Hepatocyte (in vitro differentiated cells): ENCODE measurements around the gene VMP1. TPM values are rescaled to one million over a fixed set of nuclear protein-coding genes. Genes with fewer than 3 reads are reported as not detected.
"Not testable (repeated sequence)": the region's sequence is repeated elsewhere in the genome, so short reads cannot be mapped to it uniquely, and the experiment has no call there.

Experiments
- DNase-seq: peaks from one replicate; pipeline ENCODE4 v3.0.0-alpha.2; 2016; ENCODE audit warnings: low spot score
- H2AFZ ChIP-seq: fragments of 200-600 bp; sonication (generic); 2 replicates; pipeline ENCODE4 v1.6.0; 2016; ENCODE audit warnings: antibody characterized with exemption, mild to moderate bottlenecking
- H3K27ac ChIP-seq: fragments of 200-600 bp; sonication (generic); 2 replicates; pipeline ENCODE4 v1.5.1; 2016; ENCODE audit warnings: mild to moderate bottlenecking
- H3K27me3 ChIP-seq: fragments of 200-600 bp; sonication (generic); 2 replicates; pipeline ENCODE4 v1.6.1; 2016
- H3K36me3 ChIP-seq: fragments of 200-600 bp; sonication (generic); replicated peaks from 2 replicates; pipeline ENCODE4 v1.5.1; 2016; ENCODE audit warnings: low read depth; ENCODE audit not compliant: insufficient read depth
- H3K4me1 ChIP-seq: fragments of 200-600 bp; sonication (generic); 2 replicates; pipeline ENCODE4 v1.5.1; 2016; ENCODE audit warnings: mild to moderate bottlenecking, moderate library complexity; ENCODE audit not compliant: insufficient read depth
- H3K4me2 ChIP-seq: fragments of 200-600 bp; sonication (generic); 2 replicates; pipeline ENCODE4 v1.6.0; 2016
- H3K4me3 ChIP-seq: fragments of 200-600 bp; sonication (generic); 2 replicates; pipeline ENCODE4 v1.5.1; 2016; ENCODE audit warnings: mild to moderate bottlenecking
- H3K79me2 ChIP-seq: fragments of 200-600 bp; sonication (generic); 2 replicates; pipeline ENCODE4 v1.6.0; 2017; ENCODE audit warnings: mild to moderate bottlenecking
- H3K9me2 ChIP-seq: fragments of 200-600 bp; sonication (generic); replicated peaks from 2 replicates; pipeline ENCODE4 v1.6.0; 2017; ENCODE audit warnings: mild to moderate bottlenecking; ENCODE audit not compliant: insufficient read depth
- H3K9me3 ChIP-seq: fragments of 200-600 bp; sonication (generic); 2 replicates; pipeline ENCODE4 v1.5.1; 2016; ENCODE audit warnings: low read depth, mild to moderate bottlenecking
- H4K20me1 ChIP-seq: fragments of 200-600 bp; sonication (generic); 2 replicates; pipeline ENCODE4 v1.6.0; 2016; ENCODE audit warnings: mild to moderate bottlenecking; ENCODE audit not compliant: insufficient read depth, poor library complexity, severe bottlenecking
- EZH2 ChIP-seq: fragments of 200-600 bp; sonication (generic); IDR thresholded peaks from 2 replicates; pipeline ENCODE4 v1.6.1; 2016; ENCODE audit warnings: antibody characterized with exemption, mild to moderate bottlenecking, borderline replicate concordance
- EZH2phosphoT487 ChIP-seq: fragments of 200-600 bp; sonication (generic); IDR thresholded peaks from one replicate; pipeline ENCODE4 v1.6.1; 2018; ENCODE audit warnings: antibody characterized with exemption, mild to moderate bottlenecking, low read depth, moderate library complexity; ENCODE audit not compliant: unreplicated experiment, severe bottlenecking
- WGBS: methylation state at CpG from one replicate; pipeline ENCODE4 v1.1.6; 2016; ENCODE audit warnings: low lambda C conversion rate; ENCODE audit errors: missing lambda C conversion rate; 5-methylcytosine and 5-hydroxymethylcytosine counted together
- polyA plus RNA-seq: library from polyadenylated mRNA; unstranded; fragments of >200 nt; fragmentation: Nextera tagmentation; extraction: Ambion mirVana; gene quantifications from 2 replicates; pipeline ENCODE4 v1.2.1, GENCODE V29; 2016
- total RNA-seq: library from RNA; depleted of rRNA; stranded (reverse); fragments of >200 nt; gene quantifications from 2 replicates; pipeline ENCODE4 v1.2.3, GENCODE V29; 2014
- TF ChIP-seq, protein P1 (sequence below): fragments of 200-600 bp; sonication (generic); IDR thresholded peaks from 2 replicates; pipeline ENCODE4 v1.5.1; 2016; ENCODE audit warnings: antibody characterized with exemption, mild to moderate bottlenecking; ENCODE audit not compliant: poor library complexity

The VMP1 gene
- total and polyA plus RNA-seq, 2 experiments from 2014 or later: 139 to 479 TPM

DNA sequence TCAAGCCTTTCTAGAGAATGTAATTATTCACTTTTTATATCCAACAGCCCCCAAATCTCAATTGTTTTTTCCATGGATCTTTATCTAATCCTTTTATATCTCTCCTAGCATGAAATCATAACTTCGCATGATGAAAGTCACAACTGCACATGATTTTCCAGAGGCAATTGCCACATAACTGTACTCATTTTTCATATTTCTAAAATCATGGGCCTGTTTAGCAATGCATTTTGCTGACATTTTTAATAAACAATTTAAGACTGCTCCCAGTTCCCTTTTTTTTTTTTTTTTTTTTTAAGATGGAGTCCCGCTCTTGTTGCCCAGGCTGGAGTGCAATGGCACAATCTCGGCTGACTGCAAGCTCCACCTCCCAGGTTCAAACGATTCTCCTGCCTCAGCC lies 83.5 kb downstream of the VMP1 start:
- H3K4me2 ChIP-seq: no peak overlapping the region
- WGBS: 98% methylated on average over 4 of the region's 4 CpGs
- H3K36me3 ChIP-seq: no peaks in the 10 kb centered on the region
- no peaks in the 10 kb centered on the region for H3K9me3 ChIP-seq
- H3K27ac ChIP-seq: peak overlapping the region; percentile 20
- no peak for DNase-seq
- H2AFZ ChIP-seq: no peak overlapping the region
- TF ChIP-seq EZH2: no peak
- TF ChIP-seq, protein P1, sequence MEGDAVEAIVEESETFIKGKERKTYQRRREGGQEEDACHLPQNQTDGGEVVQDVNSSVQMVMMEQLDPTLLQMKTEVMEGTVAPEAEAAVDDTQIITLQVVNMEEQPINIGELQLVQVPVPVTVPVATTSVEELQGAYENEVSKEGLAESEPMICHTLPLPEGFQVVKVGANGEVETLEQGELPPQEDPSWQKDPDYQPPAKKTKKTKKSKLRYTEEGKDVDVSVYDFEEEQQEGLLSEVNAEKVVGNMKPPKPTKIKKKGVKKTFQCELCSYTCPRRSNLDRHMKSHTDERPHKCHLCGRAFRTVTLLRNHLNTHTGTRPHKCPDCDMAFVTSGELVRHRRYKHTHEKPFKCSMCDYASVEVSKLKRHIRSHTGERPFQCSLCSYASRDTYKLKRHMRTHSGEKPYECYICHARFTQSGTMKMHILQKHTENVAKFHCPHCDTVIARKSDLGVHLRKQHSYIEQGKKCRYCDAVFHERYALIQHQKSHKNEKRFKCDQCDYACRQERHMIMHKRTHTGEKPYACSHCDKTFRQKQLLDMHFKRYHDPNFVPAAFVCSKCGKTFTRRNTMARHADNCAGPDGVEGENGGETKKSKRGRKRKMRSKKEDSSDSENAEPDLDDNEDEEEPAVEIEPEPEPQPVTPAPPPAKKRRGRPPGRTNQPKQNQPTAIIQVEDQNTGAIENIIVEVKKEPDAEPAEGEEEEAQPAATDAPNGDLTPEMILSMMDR: no peak
- no peak for TF ChIP-seq EZH2phosphoT487
- H3K9me2 ChIP-seq: no peaks in the 10 kb centered on the region
- peaks cover 20% of the 10 kb centered on the region for H3K4me1 ChIP-seq
- no peak overlapping the region for H3K4me3 ChIP-seq
- no peaks in the 10 kb centered on the region for H4K20me1 ChIP-seq
- H3K79me2 ChIP-seq: peaks cover 2% of the 10 kb centered on the region
- H3K27me3 ChIP-seq: no peaks in the 10 kb centered on the region

DNA sequence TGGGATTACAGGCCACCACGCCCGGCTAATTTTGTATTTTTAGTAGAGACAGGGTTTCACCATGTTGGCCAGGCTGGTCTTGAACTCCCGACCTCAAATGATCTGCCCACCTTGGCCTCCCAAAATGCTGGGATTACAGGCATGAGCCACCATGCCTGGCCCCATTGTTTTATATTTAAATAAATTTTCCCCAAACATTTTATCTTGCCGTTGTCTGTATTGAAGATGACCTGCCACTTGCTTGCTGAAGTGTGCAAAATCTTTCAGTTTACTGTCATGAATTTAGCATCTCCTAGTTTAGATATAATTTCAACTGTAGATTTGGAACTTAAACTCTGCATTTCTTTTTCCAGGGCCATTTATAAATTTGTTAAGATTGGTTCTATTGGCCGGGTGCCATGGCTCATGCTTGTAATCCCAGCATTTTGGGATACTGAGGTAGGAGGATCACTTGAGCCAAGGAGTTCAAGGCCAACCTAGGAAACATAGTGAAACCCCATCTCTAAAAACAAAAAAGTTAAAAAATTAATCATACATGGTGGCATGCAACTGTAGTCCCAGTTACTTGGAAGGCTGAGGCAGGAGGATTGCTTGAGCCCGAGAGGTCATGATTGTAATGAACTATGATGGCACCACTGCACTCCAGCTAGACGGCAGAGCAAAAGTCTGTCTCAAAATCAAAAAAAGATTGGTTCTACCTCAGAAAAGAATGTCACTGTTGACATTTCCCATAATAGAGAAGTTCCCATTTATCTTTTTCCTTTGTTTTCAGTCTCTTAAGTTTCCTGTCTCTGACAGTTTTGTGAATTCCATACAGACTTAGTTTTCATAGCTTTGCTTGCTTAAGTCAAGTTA lies 84.4 kb downstream of the VMP1 start:
- Histone ChIP-seq H4K20me1 (no peaks in the 10 kb centered on the region), H3K9me2 (no peaks in the 10 kb centered on the region), H3K4me1 (peaks cover 17% of the 10 kb centered on the region), H3K79me2 (peaks cover 2% of the 10 kb centered on the region), H3K27me3 (no peaks in the 10 kb centered on the region), H3K36me3 (no peaks in the 10 kb centered on the region), H2AFZ (no peak overlapping the region), H3K4me3 (no peak overlapping the region), H3K9me3 (no peaks in the 10 kb centered on the region), H3K27ac (peak overlapping the region; percentile 47), H3K4me2 (no peak overlapping the region)
- WGBS: 85% methylated on average over 7 of the region's 7 CpGs
- DNase-seq: no peak
- TF ChIP-seq, protein P1: no peak
- TF ChIP-seq EZH2 (no peak), EZH2phosphoT487 (no peak)

DNA sequence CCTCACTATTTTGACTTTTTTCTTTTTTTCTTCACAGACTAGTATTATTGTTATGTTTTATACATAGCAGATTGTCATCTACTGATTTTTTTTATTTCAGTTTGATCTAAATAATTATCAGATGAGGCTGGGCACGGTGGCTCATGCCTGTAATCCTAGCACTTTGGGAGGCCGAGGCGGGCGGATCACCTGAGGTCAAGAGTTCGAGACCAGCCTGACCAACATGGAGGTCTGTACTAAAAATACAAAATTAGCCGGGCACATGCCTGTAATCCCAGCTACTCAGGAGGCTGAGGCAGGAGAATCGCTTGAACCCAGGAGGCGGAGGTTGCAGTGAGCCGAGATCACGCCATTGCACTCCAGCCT lies 85.0 kb downstream of the VMP1 start:
- not testable (repeated sequence) for H3K9me2 ChIP-seq, H4K20me1 ChIP-seq, H3K79me2 ChIP-seq, DNase-seq, H3K9me3 ChIP-seq, H3K36me3 ChIP-seq, H3K27me3 ChIP-seq, H3K4me3 ChIP-seq, H3K4me2 ChIP-seq, H2AFZ ChIP-seq
- WGBS: 96% methylated on average over 10 of the region's 10 CpGs
- Histone ChIP-seq H3K4me1 (peaks cover 11% of the 10 kb centered on the region), H3K27ac (peak overlapping the region; percentile 47)

DNA sequence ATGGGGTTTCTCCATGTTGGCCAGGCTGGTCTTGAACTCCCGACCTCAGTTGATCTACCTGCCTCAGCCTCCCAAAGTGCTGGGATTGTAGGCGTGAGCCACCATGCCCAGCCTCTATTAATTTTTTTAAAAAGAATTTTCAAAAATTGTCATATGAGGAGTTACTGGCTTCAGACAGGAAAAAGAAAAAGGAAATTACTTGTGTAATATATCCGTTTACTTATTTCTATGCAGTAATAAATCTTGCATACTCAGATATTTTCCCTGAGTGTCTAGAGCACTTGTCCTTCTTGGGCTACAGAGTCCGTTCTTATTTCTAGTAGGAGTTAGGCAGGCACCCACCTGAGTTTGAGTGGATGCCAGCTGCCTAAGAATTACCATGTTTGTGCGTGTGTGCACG lies 85.8 kb downstream of the VMP1 start:
- WGBS: 97% methylated on average over 6 of the region's 6 CpGs
- no peaks in the 10 kb centered on the region for H3K27me3 ChIP-seq
- H3K4me2 ChIP-seq: no peak overlapping the region
- peaks cover 3% of the 10 kb centered on the region for H3K4me1 ChIP-seq
- no peak overlapping the region for H3K27ac ChIP-seq
- H3K9me2 ChIP-seq: no peaks in the 10 kb centered on the region
- TF ChIP-seq EZH2 (no peak), EZH2phosphoT487 (no peak)
- TF ChIP-seq, protein P1: no peak
- H3K4me3 ChIP-seq: no peak overlapping the region
- no peaks in the 10 kb centered on the region for H3K36me3 ChIP-seq
- H3K79me2 ChIP-seq: peaks cover 2% of the 10 kb centered on the region
- no peaks in the 10 kb centered on the region for H3K9me3 ChIP-seq
- no peak for DNase-seq
- no peak overlapping the region for H2AFZ ChIP-seq
- no peaks in the 10 kb centered on the region for H4K20me1 ChIP-seq
